ENCODE results near the gene ARL4C.
A peak's percentile ranks its signal among the peaks of the same experiment; 100 is the strongest.

The ARL4C gene, protein sequence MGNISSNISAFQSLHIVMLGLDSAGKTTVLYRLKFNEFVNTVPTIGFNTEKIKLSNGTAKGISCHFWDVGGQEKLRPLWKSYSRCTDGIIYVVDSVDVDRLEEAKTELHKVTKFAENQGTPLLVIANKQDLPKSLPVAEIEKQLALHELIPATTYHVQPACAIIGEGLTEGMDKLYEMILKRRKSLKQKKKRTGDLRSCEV

GRCh38 chr2:234496835-234497593 is at the start of gene ARL4C:
Gene ARL4C (minus strand): TSS chr2:234497081. CDS start chr2:234496586, 495 bp downstream.
- DNase-seq (ENCODE audit: low spot score) = peak; percentile 66

DNA sequence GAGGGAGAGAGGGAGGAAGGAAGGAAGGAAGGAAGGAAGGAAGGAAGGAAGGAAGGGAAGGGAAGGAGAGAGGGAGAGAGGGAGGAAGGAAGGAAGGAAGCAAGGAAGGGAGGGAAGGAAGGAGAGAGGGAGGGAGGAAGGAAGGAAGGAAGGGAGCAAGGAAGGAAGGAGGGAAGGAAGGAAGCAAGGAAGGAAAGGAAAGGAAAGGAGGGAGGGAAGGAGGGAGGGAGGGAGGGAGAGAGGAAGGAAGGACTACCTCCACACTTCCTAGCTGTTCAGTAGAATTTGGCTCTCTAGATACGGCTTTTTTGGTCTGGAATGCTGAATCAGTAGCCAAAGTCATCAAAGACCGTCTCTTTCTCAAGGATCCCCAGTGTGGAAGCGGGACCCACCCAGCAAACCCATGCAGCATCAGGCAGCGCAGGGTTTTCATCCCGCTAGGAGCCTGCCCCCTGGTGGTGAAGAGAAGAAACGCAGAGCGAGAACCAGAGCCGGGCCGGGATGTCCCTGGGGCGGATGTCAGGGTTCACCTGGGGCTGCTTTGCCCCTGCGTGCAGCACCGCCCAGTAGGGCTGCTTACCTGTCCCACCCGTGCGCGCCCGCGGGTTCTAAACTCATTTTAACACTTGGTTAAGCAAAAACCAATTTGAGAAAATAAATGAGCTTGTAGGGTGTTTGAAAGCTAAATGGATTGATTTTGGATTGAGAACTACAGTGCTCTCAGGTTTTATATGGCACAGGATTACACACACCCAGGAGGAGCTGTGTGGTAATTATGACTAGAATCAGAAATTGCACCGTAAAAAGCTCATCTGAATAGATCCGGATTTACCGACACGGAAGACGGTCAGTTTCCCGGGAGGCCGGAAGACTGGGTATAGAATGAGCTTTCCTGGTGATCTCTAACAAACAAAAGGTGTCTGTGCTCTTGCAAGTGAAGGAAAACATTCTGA is 48.1 kb upstream of the ARL4C start:
- DNase-seq (ENCODE audit: low spot score) = peak; percentile 81

DNA sequence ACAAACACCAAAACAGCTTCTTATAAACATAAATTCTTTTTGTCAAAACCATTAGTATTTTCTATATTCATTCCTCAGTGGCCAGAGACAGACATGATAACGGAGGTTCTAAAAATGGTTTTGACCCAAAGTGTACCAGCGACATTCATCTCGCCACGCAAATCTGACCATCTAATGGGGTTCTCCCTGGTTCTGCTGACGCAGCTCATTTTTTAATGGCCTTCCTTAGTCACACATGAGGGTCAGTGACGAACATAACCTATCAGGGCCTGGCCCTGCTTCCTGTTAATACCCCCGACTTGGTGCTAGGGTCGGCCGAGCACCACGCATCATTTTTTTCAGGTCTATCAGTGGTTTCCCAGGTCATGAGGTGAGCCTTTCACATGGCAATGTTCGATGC is 45.9 kb upstream of the ARL4C start:
- no peak for DNase-seq (ENCODE audit: low spot score)

- DNase-seq (ENCODE audit: low spot score) = no peak
These were observed 41.0 kb upstream of the ARL4C start for GRCh38 chr2:234537929-234538328.

DNA sequence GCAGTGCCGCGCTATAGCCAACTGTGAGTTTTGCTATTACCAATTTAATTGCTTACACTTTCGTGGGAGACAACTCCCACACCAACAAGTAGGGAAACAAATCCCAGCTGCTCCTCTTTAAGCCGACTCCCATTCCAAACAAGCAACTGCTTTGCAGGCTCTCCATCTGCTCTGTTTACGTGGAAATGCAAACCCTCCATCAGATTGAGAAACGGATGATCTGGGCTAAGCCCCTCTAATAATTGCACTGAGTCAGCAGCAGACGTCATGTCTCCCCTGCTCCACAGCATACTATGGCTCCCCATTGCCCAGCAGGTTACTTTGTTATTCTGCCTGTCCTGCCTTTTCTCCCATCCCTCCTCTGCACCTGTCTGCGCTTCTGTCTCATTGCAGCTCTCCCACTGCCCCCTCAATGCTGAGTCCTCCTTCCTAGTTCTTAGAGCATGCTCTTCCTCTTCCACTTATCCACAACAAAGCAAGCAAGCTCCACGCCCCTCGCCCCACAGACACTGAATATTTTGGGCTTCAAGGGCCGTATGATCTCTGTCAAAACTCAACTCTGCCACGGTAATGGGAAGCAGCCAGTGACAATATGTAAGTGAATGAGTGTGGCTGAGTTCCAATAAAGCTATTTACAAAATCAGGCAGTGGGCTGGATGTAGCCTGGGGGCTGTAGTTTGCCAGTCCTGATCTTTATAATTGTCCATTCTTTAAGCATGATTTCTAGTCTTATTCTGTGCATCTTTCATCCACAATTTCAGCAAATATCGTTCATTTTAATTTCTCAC is 39.5 kb upstream of the ARL4C start:
- no peak for DNase-seq (ENCODE audit: low spot score)

- no peak for DNase-seq (ENCODE audit: low spot score)
These were observed 38.6 kb upstream of the ARL4C start for GRCh38 chr2:234535464-234535863.

DNA sequence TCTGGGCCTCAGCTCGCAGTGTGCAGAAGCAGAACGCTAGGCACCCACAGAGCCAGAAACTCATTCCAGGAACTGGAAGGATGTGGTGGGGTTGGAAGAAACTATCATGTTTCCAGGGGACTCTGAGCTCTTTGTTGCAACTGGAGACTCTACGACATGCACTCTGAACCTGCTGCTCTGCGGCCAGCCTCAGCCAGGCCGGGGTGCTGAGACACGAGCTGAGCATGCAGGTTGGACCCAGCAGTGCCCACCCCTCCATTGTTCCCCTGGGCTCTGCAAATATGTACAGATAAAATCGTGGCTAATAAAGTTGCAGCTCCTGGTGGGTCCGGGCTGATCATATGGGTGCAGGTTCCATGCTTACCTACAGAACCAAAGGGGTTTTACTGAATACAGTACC is 37.6 kb upstream of the ARL4C start:
- DNase-seq (ENCODE audit: low spot score) = no peak

DNA sequence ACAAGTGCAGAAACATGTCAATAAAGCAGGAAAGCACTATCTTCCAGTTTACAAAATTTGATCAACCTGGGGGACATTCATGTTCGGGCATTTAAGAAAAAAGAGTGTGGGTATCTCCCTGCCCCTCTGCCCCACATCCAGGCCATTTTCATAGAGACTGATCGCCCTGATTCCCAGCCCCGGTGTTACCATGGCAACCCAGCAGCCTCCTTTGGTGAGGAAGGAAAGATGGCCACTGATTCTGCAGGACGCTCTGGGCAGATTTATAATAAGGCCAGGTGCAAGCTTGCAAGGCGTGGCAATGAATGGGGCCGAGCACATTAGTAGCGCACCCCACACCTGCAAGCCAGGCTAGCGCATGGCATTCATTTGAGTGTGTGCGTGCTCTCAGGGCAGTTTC is 36.7 kb upstream of the ARL4C start:
- no peak for DNase-seq (ENCODE audit: low spot score)

DNA sequence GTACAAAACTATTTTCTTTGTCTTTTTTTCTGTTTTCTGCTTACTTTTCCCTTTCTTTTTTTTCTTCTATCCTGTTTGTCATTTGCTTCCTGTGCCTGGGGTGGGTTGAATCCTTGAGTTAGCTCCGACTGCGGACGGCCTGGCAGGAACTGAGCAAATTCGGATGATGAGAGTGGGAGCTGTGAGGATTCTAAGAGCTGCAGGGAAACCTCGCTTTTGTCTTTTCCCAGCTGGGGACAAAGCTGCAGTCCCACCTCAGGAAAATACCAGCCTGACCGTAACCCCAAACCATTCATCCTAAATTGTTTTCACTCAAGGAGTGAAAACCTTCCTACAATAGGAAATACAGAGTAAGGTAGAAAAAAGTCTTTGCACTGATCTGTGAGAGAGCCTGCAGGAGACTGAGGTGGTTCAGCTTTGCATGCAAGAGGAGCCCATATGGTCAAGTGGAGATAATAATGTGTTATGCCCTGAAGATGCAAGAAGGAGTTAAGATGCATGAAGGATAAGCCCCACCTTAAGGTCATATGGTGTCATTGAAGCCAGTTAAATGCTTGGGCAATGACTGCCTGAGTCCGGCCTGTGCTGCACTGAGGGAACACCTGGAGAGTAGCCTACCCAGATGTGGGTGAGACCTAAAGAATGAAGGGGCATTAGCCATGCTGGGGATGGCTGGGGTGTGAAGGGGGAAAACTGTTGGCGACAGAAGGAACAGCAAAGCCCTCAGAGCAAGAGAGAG is 31.7 kb upstream of the ARL4C start:
- no peak for DNase-seq (ENCODE audit: low spot score)

DNA sequence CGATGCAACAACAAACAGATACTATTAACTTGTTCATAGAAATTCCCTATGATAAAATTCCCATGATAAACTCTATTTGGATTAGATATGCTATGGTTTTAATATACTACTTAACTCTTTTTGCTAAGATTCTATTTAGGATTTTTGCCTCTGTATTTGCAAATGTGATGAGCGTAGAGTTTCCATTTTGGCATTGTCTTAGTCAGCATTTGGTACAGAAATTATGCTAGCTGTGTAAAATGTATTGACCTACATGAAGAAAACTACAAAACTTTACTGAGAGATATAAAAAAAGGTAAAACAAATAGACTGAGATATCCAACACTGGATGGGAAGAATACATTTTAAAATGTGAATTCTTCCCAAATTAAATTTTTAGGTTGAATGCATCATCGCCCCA is 29.8 kb upstream of the ARL4C start:
- no peak for DNase-seq (ENCODE audit: low spot score)

DNA sequence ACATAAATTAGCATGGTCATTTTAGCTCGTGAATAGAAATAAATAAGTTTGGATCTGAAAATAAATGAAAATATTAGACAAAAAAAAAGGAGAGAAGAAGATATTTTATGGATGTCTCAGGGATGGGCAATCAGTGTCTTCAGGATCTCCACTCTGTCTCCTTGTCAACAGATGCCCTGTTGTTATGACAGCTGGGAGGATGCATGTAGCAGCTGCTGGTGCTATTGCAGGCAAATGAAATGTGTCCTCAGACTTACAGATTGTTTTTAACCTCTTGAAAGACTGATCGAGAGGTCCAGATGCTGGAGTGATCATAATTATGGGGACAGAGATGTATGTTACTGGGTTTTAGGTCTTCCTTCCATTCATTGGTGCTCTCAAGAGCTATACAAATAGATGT is 24.7 kb upstream of the ARL4C start:
- no peak for DNase-seq (ENCODE audit: low spot score)

GRCh38 chr2:234518986-234519642 is 22.2 kb upstream of the ARL4C start:
- no peak for DNase-seq (ENCODE audit: low spot score)

- DNase-seq (ENCODE audit: low spot score) = no peak
These were observed 21.1 kb upstream of the ARL4C start for GRCh38 chr2:234517971-234518370.

GRCh38 chr2:234514873-234515638 is 18.2 kb upstream of the ARL4C start:
- DNase-seq (ENCODE audit: low spot score) = no peak

DNA sequence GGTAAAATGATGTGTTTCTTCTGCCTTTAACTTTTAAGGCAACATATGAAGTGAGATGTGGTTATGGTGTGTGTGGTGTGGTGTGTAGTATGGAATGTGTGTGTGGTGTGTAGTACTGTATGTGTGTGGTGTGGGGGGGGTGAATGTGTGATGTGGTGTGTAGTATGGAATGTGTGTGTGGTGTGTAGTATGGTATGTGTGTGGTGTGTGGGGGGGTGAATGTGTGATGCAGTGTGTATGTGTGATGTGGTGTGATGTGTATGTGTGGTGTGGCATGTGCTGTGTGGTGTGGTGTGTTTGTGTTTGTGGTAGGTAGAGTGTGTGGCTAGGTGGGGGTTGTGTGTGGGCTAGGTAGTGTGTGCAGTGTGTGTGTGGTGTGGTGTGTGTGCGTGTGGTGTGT is 17.2 kb upstream of the ARL4C start:
- no peak for DNase-seq (ENCODE audit: low spot score)

- DNase-seq (ENCODE audit: low spot score) = no peak
These were observed 16.2 kb upstream of the ARL4C start for GRCh38 chr2:234512884-234513669.

DNA sequence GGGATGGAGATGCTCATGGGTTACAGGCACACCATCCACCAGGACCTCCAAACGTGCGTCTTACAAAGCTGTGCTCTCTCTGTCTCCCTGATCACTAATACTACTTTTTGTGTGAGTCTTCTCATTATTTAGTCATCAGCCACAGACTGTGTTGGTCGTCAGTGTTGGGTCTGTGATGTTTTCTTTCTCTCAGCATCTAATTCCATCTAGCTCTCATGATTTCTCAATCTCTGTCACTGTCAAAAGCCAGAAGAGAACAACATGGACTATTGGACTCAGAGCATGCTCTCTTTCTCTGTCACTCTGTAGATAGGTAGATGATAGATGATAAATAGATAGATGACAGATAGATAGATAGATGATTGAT is 6.0 kb upstream of the ARL4C start:
- DNase-seq (ENCODE audit: low spot score) = no peak

DNA sequence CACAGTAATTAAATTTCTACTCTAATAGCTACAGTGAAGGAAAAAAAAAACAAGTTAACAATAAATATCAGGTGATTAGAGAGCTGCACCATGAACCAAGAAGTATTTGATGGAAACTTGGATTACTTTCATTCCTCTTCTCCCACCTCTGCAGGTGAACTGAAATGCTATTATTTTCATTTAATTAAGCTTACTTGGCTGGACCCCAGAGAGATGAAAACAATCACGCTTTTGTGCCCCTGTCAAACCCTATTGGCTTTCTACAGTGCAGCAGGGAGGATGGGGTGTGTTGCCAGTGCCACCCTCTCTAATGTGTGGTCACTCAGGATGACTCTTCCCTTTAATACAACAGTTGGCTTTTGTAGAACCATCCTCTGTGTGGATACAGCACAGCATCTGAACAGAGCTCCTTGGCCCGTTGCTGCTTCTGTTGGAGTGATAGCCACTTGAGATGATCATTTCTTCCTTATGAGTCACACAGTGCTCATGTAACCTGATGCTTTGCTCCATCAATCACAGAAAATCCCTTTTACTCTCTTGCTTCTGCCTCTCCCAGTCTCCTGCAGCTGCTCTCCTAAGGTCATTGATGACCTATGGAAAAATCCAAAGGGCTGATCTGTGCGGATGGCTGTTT is 5.5 kb upstream of the ARL4C start:
- DNase-seq (ENCODE audit: low spot score) = no peak

Data from HuH-7 (cell line).